ENCODE measurements around the gene NENF. TPM values are rescaled to one million over a fixed set of nuclear protein-coding genes. Genes with fewer than 3 reads are reported as not detected.

Gene NENF
- total RNA-seq, 1 experiment from 2014 or later, result 51.0 TPM

DNA sequence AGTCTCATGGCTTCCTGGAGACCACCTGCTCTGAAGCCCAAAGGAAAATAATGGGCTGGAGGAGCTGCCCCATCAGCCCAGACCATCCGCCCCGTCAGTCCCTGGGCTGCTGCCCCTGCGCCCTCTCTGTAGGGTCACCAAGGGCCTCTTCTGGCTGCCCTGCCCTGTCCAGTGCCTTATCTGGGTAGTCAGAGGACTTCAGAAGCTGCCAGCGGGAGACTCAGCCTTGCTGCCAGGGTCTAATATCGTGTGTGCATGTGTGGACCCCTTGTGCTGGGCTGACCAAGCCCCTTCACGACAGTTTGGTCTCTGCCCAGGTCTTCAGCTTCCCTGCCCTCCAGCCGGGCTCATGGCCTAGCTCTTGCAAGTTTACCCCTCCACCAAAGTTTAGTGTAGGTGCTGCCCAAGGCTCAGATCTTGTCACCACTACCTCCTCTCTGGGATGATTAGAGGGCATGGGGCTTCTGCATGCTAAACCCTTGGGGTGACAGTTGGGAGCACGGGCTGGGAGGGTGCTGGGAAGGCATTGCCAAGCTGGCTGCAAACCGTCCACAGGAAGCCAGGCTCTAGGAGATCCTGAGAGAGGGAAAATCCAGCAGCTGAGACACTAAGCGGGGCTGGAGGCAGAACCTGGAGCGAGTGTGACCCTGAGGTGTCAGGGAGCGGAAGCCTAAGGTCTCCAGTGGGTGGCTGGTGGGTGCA is 20.6 kb downstream of the NENF start:
- no peaks in the 10 kb centered on the region for H3K36me3 ChIP-seq (ENCODE audit: insufficient read depth, low read length, poor library complexity, severe bottlenecking)
- no TSS peak for BruUV-seq (replicated peaks)
- no peaks in the 10 kb centered on the region for H3K27me3 ChIP-seq (replicated peaks; ENCODE audit: insufficient read depth, low read depth, low read length, poor library complexity)
- no peak for DNase-seq (ENCODE audit: low spot score)
- TF ChIP-seq, protein P1, sequence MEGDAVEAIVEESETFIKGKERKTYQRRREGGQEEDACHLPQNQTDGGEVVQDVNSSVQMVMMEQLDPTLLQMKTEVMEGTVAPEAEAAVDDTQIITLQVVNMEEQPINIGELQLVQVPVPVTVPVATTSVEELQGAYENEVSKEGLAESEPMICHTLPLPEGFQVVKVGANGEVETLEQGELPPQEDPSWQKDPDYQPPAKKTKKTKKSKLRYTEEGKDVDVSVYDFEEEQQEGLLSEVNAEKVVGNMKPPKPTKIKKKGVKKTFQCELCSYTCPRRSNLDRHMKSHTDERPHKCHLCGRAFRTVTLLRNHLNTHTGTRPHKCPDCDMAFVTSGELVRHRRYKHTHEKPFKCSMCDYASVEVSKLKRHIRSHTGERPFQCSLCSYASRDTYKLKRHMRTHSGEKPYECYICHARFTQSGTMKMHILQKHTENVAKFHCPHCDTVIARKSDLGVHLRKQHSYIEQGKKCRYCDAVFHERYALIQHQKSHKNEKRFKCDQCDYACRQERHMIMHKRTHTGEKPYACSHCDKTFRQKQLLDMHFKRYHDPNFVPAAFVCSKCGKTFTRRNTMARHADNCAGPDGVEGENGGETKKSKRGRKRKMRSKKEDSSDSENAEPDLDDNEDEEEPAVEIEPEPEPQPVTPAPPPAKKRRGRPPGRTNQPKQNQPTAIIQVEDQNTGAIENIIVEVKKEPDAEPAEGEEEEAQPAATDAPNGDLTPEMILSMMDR (conservative IDR thresholded peaks at IDR 0.05; ENCODE audit: low read depth, low read length), result no peak
- TF ChIP-seq EZH2 (IDR thresholded peaks at IDR 0.05; ENCODE audit: borderline replicate concordance, low read depth, low read length, poor library complexity, severe bottlenecking), result no peak
- no peaks in the 10 kb centered on the region for H3K4me1 ChIP-seq (ENCODE audit: insufficient read depth, low read length, poor library complexity, severe bottlenecking)
- intact Hi-C loops (cut with micrococcal nuclease; ENCODE audit: unreplicated experiment), result no loop called here
- ChIA-PET POLR2A (ENCODE audit: low non-redundant PET) (no interaction called here), CTCF (no interaction called here)
- no peaks in the 10 kb centered on the region for H3K9me3 ChIP-seq (ENCODE audit: low read depth, low read length, poor library complexity, severe bottlenecking)
- no peak overlapping the region for H3K4me3 ChIP-seq (ENCODE audit: low read depth, low read length, poor library complexity, severe bottlenecking)
- H3K27ac ChIP-seq (ENCODE audit: low read depth, low read length, poor library complexity, severe bottlenecking), result no peak overlapping the region

DNA sequence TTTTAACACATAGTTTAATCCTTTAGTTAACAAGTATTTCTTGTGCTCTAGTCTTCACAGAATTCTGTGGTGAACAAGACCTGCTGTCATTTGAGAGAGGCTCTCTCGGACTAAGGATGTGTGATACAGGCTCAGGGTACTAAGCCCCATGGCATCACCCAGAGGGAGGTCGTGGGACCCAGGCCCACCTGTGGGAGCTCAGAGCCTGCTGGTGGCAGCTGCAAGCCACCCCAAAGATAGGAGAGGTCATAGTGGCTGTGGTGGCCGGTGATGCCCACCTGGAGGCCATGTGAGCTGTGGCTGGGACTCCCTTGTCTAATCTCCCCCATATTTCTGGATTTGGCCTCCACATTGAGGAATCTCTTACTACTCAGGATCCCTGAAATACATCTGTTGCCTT is 22.0 kb downstream of the NENF start:
- no peaks in the 10 kb centered on the region for H3K27me3 ChIP-seq (replicated peaks; ENCODE audit: insufficient read depth, low read depth, low read length, poor library complexity)
- DNase-seq (ENCODE audit: low spot score), result no peak
- no TSS peak for BruUV-seq (replicated peaks)
- no peaks in the 10 kb centered on the region for H3K36me3 ChIP-seq (ENCODE audit: insufficient read depth, low read length, poor library complexity, severe bottlenecking)
- CTCF ChIA-PET, result interaction anchor here (1.7 to 4.0 kb wide), 3 partner anchors 22 to 774 kb away, joined by 7 to 34 read pairs (median 20); partner anchors contain the start of genes DTL and INTS7
- no peaks in the 10 kb centered on the region for H3K4me1 ChIP-seq (ENCODE audit: insufficient read depth, low read length, poor library complexity, severe bottlenecking)
- H3K4me3 ChIP-seq (ENCODE audit: low read depth, low read length, poor library complexity, severe bottlenecking), result no peak overlapping the region
- no peak overlapping the region for H3K27ac ChIP-seq (ENCODE audit: low read depth, low read length, poor library complexity, severe bottlenecking)
- TF ChIP-seq EZH2 (IDR thresholded peaks at IDR 0.05; ENCODE audit: borderline replicate concordance, low read depth, low read length, poor library complexity, severe bottlenecking), result no peak
- TF ChIP-seq, protein P1 (conservative IDR thresholded peaks at IDR 0.05; ENCODE audit: low read depth, low read length), result no peak
- POLR2A ChIA-PET (ENCODE audit: low non-redundant PET), result no interaction called here
- intact Hi-C loops (cut with micrococcal nuclease; ENCODE audit: unreplicated experiment), result loop anchor here (5.0 kb wide), 2 partner anchors 328 to 757 kb away; no protein-coding TSS in a partner anchor
- H3K9me3 ChIP-seq (ENCODE audit: low read depth, low read length, poor library complexity, severe bottlenecking), result no peaks in the 10 kb centered on the region

DNA sequence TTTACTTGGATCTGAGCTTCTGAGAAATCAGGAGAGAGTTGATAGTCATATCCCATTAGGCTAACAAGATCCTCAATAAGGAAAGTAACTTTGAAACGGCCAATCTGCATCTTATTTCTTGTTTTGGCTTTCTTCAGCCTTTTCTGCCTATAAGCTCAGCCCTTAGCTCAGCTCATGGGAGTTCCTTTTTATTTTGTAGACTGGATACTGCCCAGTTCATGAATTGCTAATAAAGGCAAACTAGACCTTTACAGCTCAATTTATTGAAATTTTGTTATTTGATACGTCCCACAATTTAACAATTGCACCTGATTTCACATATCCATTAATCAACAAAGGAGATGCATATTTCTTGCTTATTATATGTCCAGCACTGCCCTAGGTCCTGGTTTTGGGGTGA is 22.7 kb downstream of the NENF start:
- intact Hi-C loops (cut with micrococcal nuclease; ENCODE audit: unreplicated experiment), result loop anchor here (5.0 kb wide), 2 partner anchors 327 to 758 kb away; no protein-coding TSS in a partner anchor
- no peaks in the 10 kb centered on the region for H3K4me1 ChIP-seq (ENCODE audit: insufficient read depth, low read length, poor library complexity, severe bottlenecking)
- no TSS peak for BruUV-seq (replicated peaks)
- no peaks in the 10 kb centered on the region for H3K27me3 ChIP-seq (replicated peaks; ENCODE audit: insufficient read depth, low read depth, low read length, poor library complexity)
- no peak overlapping the region for H3K27ac ChIP-seq (ENCODE audit: low read depth, low read length, poor library complexity, severe bottlenecking)
- no peaks in the 10 kb centered on the region for H3K9me3 ChIP-seq (ENCODE audit: low read depth, low read length, poor library complexity, severe bottlenecking)
- no peaks in the 10 kb centered on the region for H3K36me3 ChIP-seq (ENCODE audit: insufficient read depth, low read length, poor library complexity, severe bottlenecking)
- ChIA-PET CTCF (interaction anchor here (0.6 to 4.0 kb wide), 12 partner anchors 15 to 774 kb away, joined by 3 to 34 read pairs (median 6); partner anchors contain the start of genes DTL and INTS7), POLR2A (ENCODE audit: low non-redundant PET) (no interaction called here)
- no peak overlapping the region for H3K4me3 ChIP-seq (ENCODE audit: low read depth, low read length, poor library complexity, severe bottlenecking)
- TF ChIP-seq, protein P1 (conservative IDR thresholded peaks at IDR 0.05; ENCODE audit: low read depth, low read length), result no peak
- no peak for TF ChIP-seq EZH2 (IDR thresholded peaks at IDR 0.05; ENCODE audit: borderline replicate concordance, low read depth, low read length, poor library complexity, severe bottlenecking)
- DNase-seq (ENCODE audit: low spot score), result no peak
